OCI-LY7 (cell line): Measurements from ENCODE around the gene ATP9A. TPM values are rescaled to one million over a fixed set of nuclear protein-coding genes. Genes with fewer than 3 reads are reported as not detected.

Experiments used
- BruUV-seq: library from RNA; stranded (reverse); fragments of 400-500 nt; replicated peaks from 2 replicates; lab custom pipeline; 2021; lab: Mats Ljungman, UMichigan
- CTCF ChIA-PET: fragments of 300-600 bp; sonication (Branson Sonifier 250); formaldehyde crosslinking; loops from one replicate; lab custom pipeline; 2022; ENCODE audit warnings: antibody characterized with exemption; ENCODE audit not compliant: unreplicated experiment; lab: Charles Lee
- POLR2A ChIA-PET: fragments of 300-600 bp; sonication (Branson Sonifier 250); formaldehyde crosslinking; loops from one replicate; lab custom pipeline; 2022; ENCODE audit warnings: antibody characterized with exemption; lab: Charles Lee
- DNase-seq: peaks from one replicate; pipeline ENCODE4 v3.0.0-alpha.2; 2015; ENCODE audit warnings: low spot score
- H2AFZ ChIP-seq: fragments of 200-600 bp; sonication (generic), shearing (Covaris generic); 2 replicates; pipeline ENCODE4 v1.6.1; 2014; ENCODE audit warnings: mild to moderate bottlenecking, antibody characterized with exemption, low read length, moderate library complexity
- H3K27ac ChIP-seq: fragments of 200-600 bp; sonication (generic); 2 replicates; pipeline ENCODE4 v1.5.1; 2014; ENCODE audit warnings: mixed run types, low read depth, mild to moderate bottlenecking, moderate library complexity, low read length, inconsistent platforms; ENCODE audit not compliant: poor library complexity, severe bottlenecking
- H3K36me3 ChIP-seq: fragments of 200-600 bp; sonication (generic); 2 replicates; pipeline ENCODE4 v1.6.1; 2014; ENCODE audit warnings: mild to moderate bottlenecking, antibody characterized with exemption, low read length, moderate library complexity, mixed read lengths; ENCODE audit not compliant: insufficient read depth
- H3K4me1 ChIP-seq: fragments of 200-600 bp; sonication (generic); 2 replicates; pipeline ENCODE4 v1.5.1; 2014; ENCODE audit warnings: mild to moderate bottlenecking, low read length; ENCODE audit not compliant: insufficient read depth, poor library complexity, severe bottlenecking
- H3K4me2 ChIP-seq: fragments of 200-600 bp; sonication (generic); 2 replicates; pipeline ENCODE4 v1.6.1; 2014; ENCODE audit warnings: mild to moderate bottlenecking, low read length
- H3K4me3 ChIP-seq: fragments of 200-600 bp; sonication (generic); 2 replicates; pipeline ENCODE4 v1.5.1; 2014; ENCODE audit warnings: mild to moderate bottlenecking, low read depth, low read length; ENCODE audit not compliant: poor library complexity, severe bottlenecking
- H3K79me2 ChIP-seq: fragments of 200-600 bp; sonication (generic); 2 replicates; pipeline ENCODE4 v1.6.1; 2016; ENCODE audit warnings: low read depth, mild to moderate bottlenecking, low read length, moderate library complexity, mixed read lengths; ENCODE audit not compliant: insufficient read depth
- H3K9me2 ChIP-seq: fragments of 200-600 bp; sonication (generic); 2 replicates; pipeline ENCODE4 v1.6.1; 2016; ENCODE audit warnings: mild to moderate bottlenecking, low read length, mixed read lengths; ENCODE audit not compliant: insufficient read depth
- H3K9me3 ChIP-seq: fragments of 200-600 bp; sonication (generic); 2 replicates; pipeline ENCODE4 v1.6.1; 2014; ENCODE audit warnings: mild to moderate bottlenecking, mixed run types, low read length, mixed read lengths
- H4K20me1 ChIP-seq: fragments of 200-600 bp; sonication (generic); 2 replicates; pipeline ENCODE4 v1.6.1; 2014; ENCODE audit warnings: mild to moderate bottlenecking, antibody characterized with exemption, low read length, moderate library complexity, mixed read lengths; ENCODE audit not compliant: insufficient read depth
- CTCF ChIP-seq: fragments of 200-600 bp; sonication (generic); conservative IDR thresholded peaks from 2 replicates; pipeline ENCODE4 v1.5.1; 2014; ENCODE audit warnings: mild to moderate bottlenecking, antibody characterized with exemption, low read length, moderate library complexity, mixed read lengths
- EZH2phosphoT487 ChIP-seq: fragments of 200-600 bp; sonication (generic); IDR thresholded peaks from 2 replicates; pipeline ENCODE4 v1.6.1; 2018; ENCODE audit warnings: low read depth, borderline replicate concordance, mild to moderate bottlenecking, mixed run types, antibody characterized with exemption, low read length, moderate library complexity, mixed read lengths
- intact Hi-C: fragments of 100-400 bp; cut with micrococcal nuclease; formaldehyde crosslinking; loops from one replicate; pipeline ENCODE4 v1.10.0; 2022; ENCODE audit not compliant: unreplicated experiment
- total RNA-seq, 2 experiments: library from RNA; depleted of rRNA in 1 of 2; stranded (reverse); fragments of >200 nt in 1 of 2; shearing (Covaris generic) in 1 of 2; gene quantifications; 2 replicates each; pipeline ENCODE4 v1.2.3, GENCODE V29; 2014 to 2022

Gene ATP9A
- total RNA-seq, 2 experiments from 2014 or later, result 0.67 to 0.85 TPM

DNA sequence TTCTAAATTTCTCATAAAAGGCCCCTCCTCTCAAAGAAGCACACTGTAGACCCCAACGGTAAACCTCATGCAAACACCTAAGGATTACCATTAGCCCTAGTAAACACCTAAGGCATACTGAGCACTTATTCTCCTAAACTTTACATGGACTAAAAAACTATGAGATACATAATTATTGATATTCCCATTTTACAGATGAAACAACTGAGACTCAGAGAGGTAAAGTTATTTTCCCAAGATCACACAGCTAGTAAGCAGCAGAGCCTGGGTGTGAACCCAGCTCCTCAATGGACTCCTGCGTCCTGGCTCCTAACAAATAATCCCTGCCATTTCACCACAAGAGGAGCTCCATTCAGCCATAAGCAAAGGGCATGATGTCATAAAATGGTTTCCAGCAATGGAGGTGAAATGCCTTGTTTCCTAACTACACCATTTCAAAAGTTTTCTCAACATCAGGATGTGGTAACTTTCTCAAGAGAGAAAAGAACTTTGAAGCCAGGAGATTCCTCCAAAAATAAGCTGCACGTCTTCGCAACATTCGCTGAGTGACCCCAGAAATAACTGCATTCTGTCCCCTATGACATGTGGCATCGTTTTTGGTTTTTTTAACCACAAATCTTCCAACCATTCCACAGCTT, 4.1 kb downstream of the ATP9A start:
- BruUV-seq, result no TSS peak
- Histone ChIP-seq H3K36me3 (no peaks in the 10 kb centered on the region), H3K4me3 (no peak overlapping the region), H3K79me2 (no peaks in the 10 kb centered on the region), H3K4me1 (peaks cover 7% of the 10 kb centered on the region), H4K20me1 (no peaks in the 10 kb centered on the region), H3K27ac (no peak overlapping the region), H3K9me3 (no peaks in the 10 kb centered on the region), H2AFZ (no peak overlapping the region), H3K9me2 (no peaks in the 10 kb centered on the region), H3K4me2 (no peak overlapping the region)
- DNase-seq, result no peak
- intact Hi-C loops, result no loop called here
- CTCF ChIA-PET, result no interaction called here
- POLR2A ChIA-PET, result interaction anchor here (0.6 to 0.9 kb wide), 4 partner anchors 87 to 885 kb away, joined by 3 to 4 read pairs (median 4); no protein-coding TSS in a partner anchor
- TF ChIP-seq EZH2phosphoT487 (no peak), CTCF (no peak)

GRCh38 chr20:51760905-51761546, 7.2 kb downstream of the ATP9A start:
- no peak overlapping the region for H3K4me2 ChIP-seq
- ChIA-PET POLR2A (interaction anchor here (0.7 kb wide), 1 partner anchor 162 kb away, joined by 5 read pairs; no protein-coding TSS in a partner anchor), CTCF (no interaction called here)
- H3K9me2 ChIP-seq, result no peaks in the 10 kb centered on the region
- TF ChIP-seq EZH2phosphoT487 (no peak), CTCF (no peak)
- H4K20me1 ChIP-seq, result no peaks in the 10 kb centered on the region
- no peaks in the 10 kb centered on the region for H3K9me3 ChIP-seq
- no TSS peak for BruUV-seq
- intact Hi-C loops, result no loop called here
- H2AFZ ChIP-seq, result no peak overlapping the region
- H3K4me1 ChIP-seq, result no peaks in the 10 kb centered on the region
- no peak overlapping the region for H3K27ac ChIP-seq
- no peaks in the 10 kb centered on the region for H3K79me2 ChIP-seq
- DNase-seq, result no peak
- no peaks in the 10 kb centered on the region for H3K36me3 ChIP-seq
- H3K4me3 ChIP-seq, result no peak overlapping the region
